ENCODE results near the gene MAPK7. TPM values are rescaled to one million over a fixed set of nuclear protein-coding genes. Genes with fewer than 3 reads are reported as not detected.

MAPK7 gene
- total and polyA plus RNA-seq, 9 of the 15 experiments (the other 6 are each of a cell fraction or from before 2014, with no cell fraction given): 0.46 to 7.5 (median 2.5) TPM

GRCh38 chr17:19343671-19344151, 34.6 kb upstream of the MAPK7 start:
- H4K20me1 ChIP-seq (replicated peaks; ENCODE audit: control insufficient read depth, insufficient read depth, low read length): no peaks in the 10 kb centered on the region; the same call in 1 of the 2 replicates
- no peaks in the 10 kb centered on the region for H3K9me1 ChIP-seq (ENCODE audit: control insufficient read depth, insufficient read depth, low read length)
- H3K36me3 ChIP-seq (ENCODE audit: control insufficient read depth, insufficient read depth, low read length): no peaks in the 10 kb centered on the region
- no peak overlapping the region for H2AFZ ChIP-seq (ENCODE audit: low read depth, low read length)
- no peak for TF ChIP-seq PHB2 (IDR thresholded peaks at IDR 0.05; ENCODE audit: low read depth)
- TF ChIP-seq RFX5 (IDR thresholded peaks at IDR 0.05; ENCODE audit: low read depth, low read length): no peak
- no peak for TF ChIP-seq SMAD4 (CRISPR knock-in tag; conservative IDR thresholded peaks at IDR 0.05)
- no peak for TF ChIP-seq RBFOX2 (IDR thresholded peaks at IDR 0.05; ENCODE audit: low read depth, low read length)
- TF ChIP-seq ZNF232 (CRISPR knock-in tag; IDR thresholded peaks at IDR 0.05): no peak
- TF ChIP-seq REST (IDR thresholded peaks at IDR 0.05; ENCODE audit: borderline replicate concordance): no peak
- no peak for TF ChIP-seq REST (CRISPR knock-in tag; IDR thresholded peaks at IDR 0.05; ENCODE audit: low read depth)
- TF ChIP-seq EP400 (IDR thresholded peaks at IDR 0.05): no peak
- TF ChIP-seq ZNF445 (CRISPR knock-in tag; IDR thresholded peaks at IDR 0.05; ENCODE audit: low read depth): no peak
- TF ChIP-seq ZBTB8A (IDR thresholded peaks at IDR 0.05; ENCODE audit: partially characterized antibody): no peak
- no peak for TF ChIP-seq MLLT1 (IDR thresholded peaks at IDR 0.05)
- TF ChIP-seq RCOR1 (IDR thresholded peaks at IDR 0.05; ENCODE audit: borderline replicate concordance in 1 of 2, low read depth in 2 of 2, low read length in 2 of 2): no peak
- TF ChIP-seq DLX4 (CRISPR knock-in tag; IDR thresholded peaks at IDR 0.05): no peak
- no peak for TF ChIP-seq ZKSCAN8 (CRISPR knock-in tag; IDR thresholded peaks at IDR 0.05)
- H3K4me2 ChIP-seq (ENCODE audit: insufficient read depth, low read length): no peak overlapping the region
- BruUV-seq (replicated peaks): no TSS peak
- in situ Hi-C loops (cut with MboI): no loop called here
- ChIA-PET CTCF (ENCODE audit: low intra/inter-chr PET ratio) (interaction anchor here (0.6 kb wide), 1 partner anchor 124 kb away, joined by 3 read pairs; no protein-coding TSS in a partner anchor), POLR2A (no interaction called here)
- intact Hi-C loops (cut with micrococcal nuclease): no loop called here
- no peak overlapping the region for H3K27ac ChIP-seq (ENCODE audit: extremely low read depth, low read depth, low read length)
- peaks cover 22 to 47% of the 10 kb centered on the region in 2 experiments for H3K4me1 ChIP-seq (replicated peaks in 1 of 2; ENCODE audit: control insufficient read depth in 2 of 2, insufficient read depth in 2 of 2, low read length in 2 of 2)
- H3K9ac ChIP-seq (ENCODE audit: insufficient read depth in 1 of 2, low read depth in 2 of 2, low read length in 2 of 2): no peak overlapping the region; a peak in 1 of 4 replicates
- DNase-seq (ENCODE audit: extremely low read depth in 1 of 4, low spot score in 3 of 4) (no peak), ATAC-seq (no peak), FAIRE-seq (no peak)
- WGBS (ENCODE audit: insufficient coverage, low coverage, missing lambda C conversion rate): 85% methylated on average over 10 of the region's 13 CpGs
- no peaks in the 10 kb centered on the region for H3K79me2 ChIP-seq (ENCODE audit: control insufficient read depth, insufficient read depth, low read length)
- no peaks in the 10 kb centered on the region for H3K9me3 ChIP-seq (replicated peaks; ENCODE audit: control insufficient read depth, insufficient read depth, low read depth, low read length)
- H3K4me3 ChIP-seq: no peak overlapping the region
- H3K27me3 ChIP-seq (ENCODE audit: control insufficient read depth in 2 of 2, insufficient read depth in 2 of 2, low read length in 2 of 2): no peaks in the 10 kb centered on the region

Data from K562 (cell line).